ACHN (cell line): ENCODE measurements around the gene EFCAB6.

Experiments
- DNase-seq: peaks from one replicate; pipeline ENCODE4 v3.0.0-alpha.2; 2015
- in situ Hi-C: cut with HindIII; loops from 2 replicates; pipeline ENCODE4 v1.10.0; 2017; ENCODE audit warnings: low sequenced_read_pairs, low pct_ligation_motif_present, low pct_unique_long_range_greater_than_20kb

Gene EFCAB6

GRCh38 chr22:43491177-43491576 is 320.9 kb downstream of the EFCAB6 start:
- in situ Hi-C loops = no loop called here
- DNase-seq = no peak

GRCh38 chr22:43490311-43490710 is 321.8 kb downstream of the EFCAB6 start:
- in situ Hi-C loops = no loop called here
- no peak for DNase-seq

GRCh38 chr22:43488937-43489336 is 323.2 kb downstream of the EFCAB6 start:
- DNase-seq = no peak
- in situ Hi-C loops = no loop called here

GRCh38 chr22:43488031-43488866 is 323.9 kb downstream of the EFCAB6 start:
- DNase-seq = no peak
- in situ Hi-C loops = no loop called here

- in situ Hi-C loops = no loop called here
Observed at GRCh38 chr22:43487311-43488030, 324.6 kb downstream of the EFCAB6 start.

GRCh38 chr22:43485502-43486089 is 326.5 kb downstream of the EFCAB6 start:
- in situ Hi-C loops = no loop called here
- no peak for DNase-seq

More at GRCh38 chr22:43487311-43488030, 324.6 kb downstream of the EFCAB6 start:
- no peak for DNase-seq

- no peak for DNase-seq
- in situ Hi-C loops = no loop called here
Observed at GRCh38 chr22:43484227-43484626, 327.9 kb downstream of the EFCAB6 start.

GRCh38 chr22:43483669-43484068 is 328.4 kb downstream of the EFCAB6 start:
- DNase-seq = no peak
- in situ Hi-C loops = no loop called here

GRCh38 chr22:43483266-43483665 is 328.8 kb downstream of the EFCAB6 start:
- in situ Hi-C loops = no loop called here
- no peak for DNase-seq

GRCh38 chr22:43482318-43482625 is 329.8 kb downstream of the EFCAB6 start:
- no peak for DNase-seq
- in situ Hi-C loops = no loop called here

GRCh38 chr22:43481568-43482317 is 330.4 kb downstream of the EFCAB6 start:
- DNase-seq = no peak
- in situ Hi-C loops = no loop called here

- DNase-seq = no peak
- in situ Hi-C loops = no loop called here
Observed at GRCh38 chr22:43479962-43480361, 332.1 kb downstream of the EFCAB6 start.

GRCh38 chr22:43479301-43479950 is 332.7 kb downstream of the EFCAB6 start:
- DNase-seq = no peak
- in situ Hi-C loops = no loop called here
